ENCODE results near the gene GADD45B.

GRCh38 chr19:2487090-2487489 lies 11.2 kb downstream of the GADD45B start:
- TF ChIP-seq, protein P1, sequence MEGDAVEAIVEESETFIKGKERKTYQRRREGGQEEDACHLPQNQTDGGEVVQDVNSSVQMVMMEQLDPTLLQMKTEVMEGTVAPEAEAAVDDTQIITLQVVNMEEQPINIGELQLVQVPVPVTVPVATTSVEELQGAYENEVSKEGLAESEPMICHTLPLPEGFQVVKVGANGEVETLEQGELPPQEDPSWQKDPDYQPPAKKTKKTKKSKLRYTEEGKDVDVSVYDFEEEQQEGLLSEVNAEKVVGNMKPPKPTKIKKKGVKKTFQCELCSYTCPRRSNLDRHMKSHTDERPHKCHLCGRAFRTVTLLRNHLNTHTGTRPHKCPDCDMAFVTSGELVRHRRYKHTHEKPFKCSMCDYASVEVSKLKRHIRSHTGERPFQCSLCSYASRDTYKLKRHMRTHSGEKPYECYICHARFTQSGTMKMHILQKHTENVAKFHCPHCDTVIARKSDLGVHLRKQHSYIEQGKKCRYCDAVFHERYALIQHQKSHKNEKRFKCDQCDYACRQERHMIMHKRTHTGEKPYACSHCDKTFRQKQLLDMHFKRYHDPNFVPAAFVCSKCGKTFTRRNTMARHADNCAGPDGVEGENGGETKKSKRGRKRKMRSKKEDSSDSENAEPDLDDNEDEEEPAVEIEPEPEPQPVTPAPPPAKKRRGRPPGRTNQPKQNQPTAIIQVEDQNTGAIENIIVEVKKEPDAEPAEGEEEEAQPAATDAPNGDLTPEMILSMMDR (IDR thresholded peaks at IDR 0.05; ENCODE audit: low read depth, low read length, poor library complexity, severe bottlenecking), result no peak
- TF ChIP-seq EZH2phosphoT487 (IDR thresholded peaks at IDR 0.05; ENCODE audit: borderline replicate concordance, low read length), result no peak
